Naive thymus-derived CD4-positive, alpha-beta T cell (primary cell): ENCODE results near the gene NUP153. TPM values are rescaled to one million over a fixed set of nuclear protein-coding genes. Genes with fewer than 3 reads are reported as not detected.

ENCODE experiments used
- ATAC-seq: fragments of 150-1000 bp; cut with Tn5 transposase; 2 replicates; pipeline ENCODE4 v1.10.0; 2021; ENCODE audit warnings: mild to moderate bottlenecking, moderate library complexity
- CTCF ChIA-PET: fragments of 350-600 bp; sonication (Branson Sonifier 250); formaldehyde crosslinking; loops from one replicate; lab custom pipeline; 2021; ENCODE audit warnings: antibody characterized with exemption; lab: Charles Lee
- POLR2A ChIA-PET: fragments of 350-600 bp; sonication (Branson Sonifier 250); formaldehyde crosslinking; loops from one replicate; lab custom pipeline; 2021; ENCODE audit warnings: antibody characterized with exemption, inconsistent platforms; lab: Charles Lee
- DNase-seq, 9 donors: peaks; one replicate each; pipeline versions ENCODE4 v3.0.0 to v3.0.0-alpha.2; 2020 to 2022; ENCODE audit warnings: mixed read lengths in 1 of 9
- H3K27ac ChIP-seq: one replicate; pipeline ENCODE4 v1.7.0; 2013; ENCODE audit warnings: mild to moderate bottlenecking, low read depth, low read length, moderate library complexity
- H3K27me3 ChIP-seq, 2 donors: one replicate each; pipeline ENCODE4 v1.7.0; 2013; ENCODE audit warnings: low read length in 2 of 2, mild to moderate bottlenecking in 2 of 2, moderate library complexity in 2 of 2; ENCODE audit not compliant: control insufficient read depth in 2 of 2, insufficient read depth in 2 of 2
- H3K36me3 ChIP-seq, 3 experiments: 1 replicate in 2 of 3; 2 replicates in 1 of 3; pipeline ENCODE4 v1.7.0; 2013; ENCODE audit warnings: low read length in 3 of 3, mild to moderate bottlenecking in 3 of 3, moderate library complexity in 1 of 3; ENCODE audit not compliant: insufficient read depth in 3 of 3, control insufficient read depth in 2 of 3
- H3K4me1 ChIP-seq, 2 donors: one replicate each; pipeline ENCODE4 v1.7.0; 2013; ENCODE audit warnings: low read length in 2 of 2, mild to moderate bottlenecking in 2 of 2, moderate library complexity in 1 of 2; ENCODE audit not compliant: control insufficient read depth in 2 of 2, insufficient read depth in 2 of 2
- H3K4me3 ChIP-seq: 2 replicates; pipeline ENCODE4 v1.7.0; 2013; ENCODE audit warnings: mild to moderate bottlenecking, low read length
- H3K9me3 ChIP-seq, 3 experiments: 1 replicate in 2 of 3; 2 replicates in 1 of 3; pipeline ENCODE4 v1.7.0; 2013; ENCODE audit warnings: low read length in 3 of 3; ENCODE audit not compliant: control insufficient read depth in 2 of 3
- H3K27ac Mint-ChIP-seq, 9 donors: one replicate each; pipeline ENCODE4 v1.8.0; 2020 to 2022; ENCODE audit warnings: mixed read lengths in 9 of 9, mild to moderate bottlenecking in 8 of 9, moderate library complexity in 5 of 9, inconsistent platforms in 2 of 9
- H3K27me3 Mint-ChIP-seq, 5 donors: one replicate each; pipeline ENCODE4 v1.8.0; 2021 to 2022; ENCODE audit warnings: mixed read lengths in 5 of 5, mild to moderate bottlenecking in 1 of 5
- H3K36me3 Mint-ChIP-seq, 5 donors: one replicate each; pipeline ENCODE4 v1.8.0; 2020 to 2022; ENCODE audit warnings: mixed read lengths in 5 of 5, mild to moderate bottlenecking in 3 of 5, inconsistent platforms in 1 of 5
- H3K4me1 Mint-ChIP-seq, 7 donors: one replicate each; pipeline ENCODE4 v1.8.0; 2020 to 2022; ENCODE audit warnings: mixed read lengths in 7 of 7, mild to moderate bottlenecking in 3 of 7, inconsistent platforms in 1 of 7
- H3K4me3 Mint-ChIP-seq, 10 donors: one replicate each; pipeline ENCODE4 v1.8.0; 2020 to 2022; ENCODE audit warnings: mild to moderate bottlenecking in 10 of 10, mixed read lengths in 10 of 10, moderate library complexity in 6 of 10, inconsistent platforms in 2 of 10
- H3K9me3 Mint-ChIP-seq, 11 donors: one replicate each; pipeline ENCODE4 v1.8.0; 2020 to 2022; ENCODE audit warnings: mixed read lengths in 11 of 11, mild to moderate bottlenecking in 4 of 11, inconsistent platforms in 1 of 11, moderate library complexity in 1 of 11
- intact Hi-C, 2 donors: fragments of 100-400 bp; cut with micrococcal nuclease; formaldehyde crosslinking; loops; one replicate each; pipeline ENCODE4 v1.15.1; 2023
- polyA plus RNA-seq, 2 donors: library from polyadenylated mRNA; unstranded; fragments of 300-500 nt; fragmentation: Illumina TruSeq; gene quantifications; one replicate each; pipeline ENCODE4 v1.2.3, GENCODE V29; 2021
- total RNA-seq, 6 experiments: library from RNA in 5 of 6; stranded (reverse) in 5 of 6; gene quantifications; 1 replicate in 5 of 6; 2 replicates in 1 of 6; pipeline ENCODE4 v1.2.3 and lab custom pipeline; 2021 to 2026

The NUP153 gene
- total and polyA plus RNA-seq, 7 experiments from 2014 or later = 2.5 to 90.9 (median 48.7) TPM

DNA sequence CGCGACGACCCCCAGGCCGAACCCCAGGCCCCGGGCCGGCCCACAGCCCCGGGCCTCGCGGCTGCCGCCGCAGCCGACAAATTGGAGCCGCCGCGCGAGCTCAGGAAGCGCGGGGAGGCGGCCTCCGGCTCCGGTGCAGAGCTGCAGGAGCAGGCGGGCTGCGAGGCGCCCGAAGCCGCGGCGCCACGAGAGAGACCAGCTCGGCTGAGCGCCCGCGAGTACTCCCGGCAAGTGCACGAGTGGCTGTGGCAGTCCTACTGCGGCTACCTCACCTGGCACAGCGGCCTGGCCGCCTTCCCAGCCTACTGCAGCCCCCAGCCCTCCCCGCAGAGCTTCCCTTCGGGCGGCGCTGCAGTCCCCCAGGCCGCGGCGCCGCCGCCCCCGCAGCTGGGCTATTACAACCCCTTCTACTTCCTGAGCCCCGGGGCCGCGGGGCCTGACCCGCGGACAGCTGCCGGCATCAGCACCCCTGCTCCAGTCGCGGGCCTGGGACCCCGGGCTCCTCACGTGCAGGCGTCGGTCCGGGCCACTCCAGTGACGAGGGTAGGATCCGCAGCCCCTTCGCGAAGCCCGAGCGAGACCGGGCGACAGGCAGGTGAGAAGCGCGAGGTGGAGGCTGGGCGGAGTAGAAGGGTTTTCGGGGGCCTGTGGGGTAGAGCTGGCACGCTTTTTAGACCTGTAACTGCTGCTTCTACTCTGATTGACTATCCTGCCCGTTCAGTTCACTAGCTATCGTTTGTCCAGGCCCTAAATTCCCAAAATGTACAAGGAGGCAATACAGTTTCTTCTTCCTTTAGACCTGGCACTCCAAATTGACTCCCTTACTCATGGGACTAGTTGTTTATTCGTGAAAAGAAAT lies 106.0 kb downstream of the NUP153 start:
- intact Hi-C loops = loop anchor here (1.0 to 5.0 kb wide), 11 partner anchors 9 to 1470 kb away; partner anchors contain the start of genes KDM1B (in 2 of the 2), NUP153 (in 2 of the 2), TPMT (in 2 of the 2) and ATXN1 (in 1 of the 2)
- H3K4me3 ChIP-seq = peak overlapping the region; percentile 49
- peaks cover 0 to 15% (median 5%) of the 10 kb centered on the region in 3 experiments for H3K36me3 ChIP-seq
- Mint-ChIP-seq H3K4me1 (peaks cover 29 to 51% (median 46%) of the 10 kb centered on the region in 7 donors), H3K27ac (peak overlapping the region; percentile 84 to 96 (median 93)), H3K9me3 (peaks cover 0 to 2% (median 0%) of the 10 kb centered on the region in 11 donors), H3K36me3 (peaks cover 0 to 18% (median 8%) of the 10 kb centered on the region in 5 donors), H3K4me3 (peak overlapping the region; percentile 85 to 97 (median 94)), H3K27me3 (no peaks in the 10 kb centered on the region)
- H3K27ac ChIP-seq = peak overlapping the region; percentile 94
- CTCF ChIA-PET = interaction anchor here (0.6 to 2.1 kb wide), 10 partner anchors 10 to 106 kb away, joined by 3 to 14 read pairs (median 4); partner anchors contain the start of gene NUP153
- DNase-seq (peak in 8 of 9 donors; percentile 27 to 70 (median 46)), ATAC-seq (peak; percentile 60)
- POLR2A ChIA-PET = interaction anchor here (0.5 to 3.2 kb wide), 14 partner anchors 10 to 584 kb away, joined by 3 to 55 read pairs (median 4); partner anchors contain the start of gene NUP153
- H3K27me3 ChIP-seq = no peaks in the 10 kb centered on the region
- H3K9me3 ChIP-seq = no peaks in the 10 kb centered on the region
- H3K4me1 ChIP-seq = peaks cover 19 to 29% of the 10 kb centered on the region in 2 donors

DNA sequence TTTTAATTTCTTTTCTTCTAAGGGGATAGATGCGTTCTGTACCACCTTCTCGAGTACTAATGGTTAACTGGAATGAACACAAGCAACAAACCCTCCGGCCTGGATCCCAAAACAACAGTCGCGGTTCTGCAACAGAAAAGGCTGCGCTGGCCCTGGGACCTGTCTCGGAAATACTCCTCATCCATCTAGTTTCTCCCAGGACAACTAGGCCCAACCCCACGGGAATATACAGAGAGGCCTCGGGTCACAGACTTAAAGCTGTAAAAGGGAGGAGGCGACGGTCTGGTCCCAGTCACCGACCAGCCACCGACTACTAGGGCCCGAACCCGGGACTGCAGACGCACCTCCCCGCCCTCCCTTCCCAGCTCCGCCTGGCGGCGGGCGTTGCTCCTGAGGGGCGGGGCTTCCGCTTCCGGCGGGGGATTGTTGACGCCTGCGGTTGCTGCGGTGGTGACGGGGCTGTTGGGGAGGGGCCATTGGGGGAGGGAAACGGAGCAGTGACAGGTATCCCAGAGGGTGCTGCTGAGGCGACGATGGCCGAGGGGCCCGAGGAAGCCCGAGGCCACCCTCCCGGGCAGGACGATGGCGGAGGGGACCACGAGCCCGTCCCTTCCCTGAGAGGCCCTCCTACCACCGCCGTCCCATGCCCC lies 106.7 kb downstream of the NUP153 start, which contains the start of gene FAM8A1:
FAM8A1 (plus strand) TSS at position 426 of the 650 bp plus-strand sequence; CDS start at position 534, 108 bp downstream.
- H3K4me1 ChIP-seq = peaks cover 19 to 29% of the 10 kb centered on the region in 2 donors
- no peaks in the 10 kb centered on the region for H3K27me3 Mint-ChIP-seq
- peaks cover 0 to 2% (median 0%) of the 10 kb centered on the region in 11 donors for H3K9me3 Mint-ChIP-seq
- ChIA-PET CTCF (interaction anchor here (0.6 to 2.1 kb wide), 8 partner anchors 9 to 107 kb away, joined by 4 to 14 read pairs (median 4); partner anchors contain the start of gene NUP153), POLR2A (interaction anchor here (1.0 to 3.2 kb wide), 8 partner anchors 10 to 199 kb away, joined by 3 to 55 read pairs (median 8); partner anchors contain the start of gene NUP153)
- H3K27me3 ChIP-seq = no peaks in the 10 kb centered on the region
- H3K27ac Mint-ChIP-seq = peak within 1 kb of the TSS; percentile 84 to 96 (median 93)
- peaks cover 0 to 18% (median 8%) of the 10 kb centered on the region in 5 donors for H3K36me3 Mint-ChIP-seq
- H3K9me3 ChIP-seq = no peaks in the 10 kb centered on the region
- peak within 1 kb of the TSS; percentile 49 for H3K4me3 ChIP-seq
- peak within 1 kb of the TSS; percentile 94 for H3K27ac ChIP-seq
- peak within 1 kb of the TSS; percentile 85 to 97 (median 94) for H3K4me3 Mint-ChIP-seq
- intact Hi-C loops = loop anchor here (1.0 to 5.0 kb wide), 10 partner anchors 11 to 1469 kb away; partner anchors contain the start of genes KDM1B (in 2 of the 2), NUP153 (in 2 of the 2), TPMT (in 2 of the 2) and ATXN1 (in 1 of the 2)
- peaks cover 29 to 48% (median 45%) of the 10 kb centered on the region in 7 donors for H3K4me1 Mint-ChIP-seq
- DNase-seq = peak; percentile 91 to 97 (median 94)
- peak; percentile 97 for ATAC-seq
- H3K36me3 ChIP-seq = peaks cover 0 to 15% (median 5%) of the 10 kb centered on the region in 3 experiments

DNA sequence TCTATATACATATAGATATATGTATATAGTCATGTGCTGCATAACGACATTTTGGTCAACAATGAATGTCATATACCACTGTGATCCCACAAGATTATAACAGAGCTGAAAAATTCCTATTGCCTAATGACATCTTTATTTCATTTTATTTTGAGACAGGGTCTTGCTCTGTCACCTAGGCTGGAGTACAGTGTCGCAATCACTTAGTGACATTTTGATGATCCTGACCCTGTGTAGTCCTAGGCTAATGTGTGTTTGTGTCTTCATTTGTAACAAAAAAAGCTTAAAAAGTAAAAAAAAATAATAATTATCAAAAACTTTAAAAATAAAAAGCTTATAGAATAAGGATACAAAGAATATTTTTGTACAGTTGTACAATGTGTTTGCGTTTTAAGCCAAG lies 110.6 kb downstream of the NUP153 start:
- peaks cover 0 to 3% (median 0%) of the 10 kb centered on the region in 11 donors for H3K9me3 Mint-ChIP-seq
- Histone ChIP-seq H3K27ac (no peak overlapping the region), H3K9me3 (no peaks in the 10 kb centered on the region), H3K4me3 (no peak overlapping the region), H3K4me1 (peaks cover 0 to 8% of the 10 kb centered on the region in 2 donors), H3K27me3 (no peaks in the 10 kb centered on the region), H3K36me3 (peaks cover 0 to 6% (median 0%) of the 10 kb centered on the region in 3 experiments)
- no peak for DNase-seq
- H3K4me3 Mint-ChIP-seq = no peak overlapping the region
- ChIA-PET CTCF (interaction anchor here (0.8 kb wide), 1 partner anchor 11 kb away, joined by 3 read pairs; no protein-coding TSS in a partner anchor), POLR2A (no interaction called here)
- H3K27me3 Mint-ChIP-seq = no peaks in the 10 kb centered on the region
- H3K36me3 Mint-ChIP-seq = peaks cover 0 to 2% (median 0%) of the 10 kb centered on the region in 5 donors
- no peak overlapping the region for H3K27ac Mint-ChIP-seq
- peaks cover 4 to 19% (median 12%) of the 10 kb centered on the region in 7 donors for H3K4me1 Mint-ChIP-seq
- intact Hi-C loops = no loop called here
- ATAC-seq = no peak

DNA sequence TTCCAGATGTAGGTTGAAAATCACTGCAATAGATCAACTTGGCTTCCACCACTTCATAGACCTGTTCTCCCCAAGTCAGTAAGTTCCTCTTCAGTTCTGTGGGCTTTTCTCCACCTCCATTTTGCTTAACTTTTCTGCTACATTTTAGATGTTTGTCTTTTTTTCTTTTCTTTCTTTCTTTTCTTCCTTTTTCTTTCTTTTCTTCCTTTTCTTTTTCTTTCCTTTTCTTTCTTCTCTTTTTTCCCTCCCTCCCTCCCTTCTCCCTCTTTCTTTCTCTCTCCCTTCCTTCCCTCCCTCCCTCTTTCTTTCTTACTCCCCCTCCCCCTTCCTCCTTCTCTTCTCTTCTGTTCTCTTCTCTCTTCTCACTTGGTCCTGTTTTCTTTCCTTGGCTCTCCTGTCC lies 113.5 kb downstream of the NUP153 start:
- Mint-ChIP-seq H3K36me3 (peaks cover 0 to 1% (median 0%) of the 10 kb centered on the region in 5 donors), H3K4me3 (no peak overlapping the region), H3K27me3 (no peaks in the 10 kb centered on the region), H3K9me3 (peaks cover 0 to 3% (median 0%) of the 10 kb centered on the region in 11 donors), H3K4me1 (peaks cover 4 to 27% (median 21%) of the 10 kb centered on the region in 7 donors), H3K27ac (peak overlapping the region in 1 of 9 donors; percentile 50)
- Histone ChIP-seq H3K27me3 (no peaks in the 10 kb centered on the region), H3K4me1 (peaks cover 0 to 18% of the 10 kb centered on the region in 2 donors), H3K27ac (no peak overlapping the region), H3K36me3 (no peaks in the 10 kb centered on the region), H3K9me3 (no peaks in the 10 kb centered on the region), H3K4me3 (no peak overlapping the region)
- ChIA-PET CTCF (no interaction called here), POLR2A (no interaction called here)
- no peak for DNase-seq
- intact Hi-C loops = no loop called here
- ATAC-seq = no peak

DNA sequence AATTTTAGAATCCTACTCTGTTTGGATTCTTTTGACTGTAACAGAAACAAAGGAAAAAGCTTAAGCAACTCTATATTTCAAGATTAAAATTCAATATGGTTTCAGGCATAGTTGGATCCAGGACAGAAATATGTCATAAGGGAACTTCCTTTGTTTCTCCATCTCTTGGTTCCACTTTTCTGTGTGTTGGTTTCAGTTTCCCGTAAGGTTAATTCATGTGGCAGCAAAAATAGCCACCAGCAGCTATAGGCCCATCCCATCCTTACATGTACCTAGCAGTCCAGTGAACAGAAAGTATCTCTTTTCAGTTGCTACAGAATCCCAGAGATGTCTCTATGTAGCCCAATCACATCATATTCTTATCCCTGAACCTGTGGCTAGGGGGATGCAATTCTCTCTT lies 115.4 kb downstream of the NUP153 start:
- H3K36me3 ChIP-seq = no peaks in the 10 kb centered on the region
- H3K9me3 Mint-ChIP-seq = peaks cover 0 to 2% (median 0%) of the 10 kb centered on the region in 11 donors
- ChIA-PET CTCF (interaction anchor here (1.2 kb wide), 1 partner anchor 9 kb away, joined by 4 read pairs; the partner anchor contains the start of gene FAM8A1), POLR2A (interaction anchor here (4.7 kb wide), 1 partner anchor 9 kb away, joined by 55 read pairs; the partner anchor contains the start of gene FAM8A1)
- H3K27ac ChIP-seq = no peak overlapping the region
- H3K9me3 ChIP-seq = no peaks in the 10 kb centered on the region
- ATAC-seq (peak; percentile 43), DNase-seq (no peak)
- no peaks in the 10 kb centered on the region for H3K36me3 Mint-ChIP-seq
- H3K4me1 Mint-ChIP-seq = peaks cover 4 to 27% (median 21%) of the 10 kb centered on the region in 7 donors
- H3K27ac Mint-ChIP-seq = peak overlapping the region in 2 of 9 donors; percentile 9 to 17
- H3K4me1 ChIP-seq = peaks cover 0 to 18% of the 10 kb centered on the region in 2 donors
- no peaks in the 10 kb centered on the region for H3K27me3 ChIP-seq
- intact Hi-C loops = no loop called here
- no peak overlapping the region for H3K4me3 Mint-ChIP-seq
- no peaks in the 10 kb centered on the region for H3K27me3 Mint-ChIP-seq
- no peak overlapping the region for H3K4me3 ChIP-seq
